Endothelial cell (in vitro differentiated cells): ENCODE data around the gene BSN. TPM values are rescaled to one million over a fixed set of nuclear protein-coding genes. Genes with fewer than 3 reads are reported as not detected.

Source experiments
- DNase-seq: peaks from one replicate; pipeline ENCODE4 v3.0.0; 2021; ENCODE audit warnings: low spot score
- H3K27ac Mint-ChIP-seq: one replicate; pipeline ENCODE4 v1.8.0; 2021; ENCODE audit warnings: mixed read lengths, inconsistent platforms; ENCODE audit not compliant: unreplicated experiment
- H3K27me3 Mint-ChIP-seq: one replicate; pipeline ENCODE4 v1.8.0; 2021; ENCODE audit warnings: mild to moderate bottlenecking, moderate library complexity, mixed read lengths, inconsistent platforms; ENCODE audit not compliant: unreplicated experiment
- H3K36me3 Mint-ChIP-seq: one replicate; pipeline ENCODE4 v1.8.0; 2021; ENCODE audit warnings: mild to moderate bottlenecking, low read depth, mixed read lengths, inconsistent platforms; ENCODE audit not compliant: unreplicated experiment
- H3K4me1 Mint-ChIP-seq: one replicate; pipeline ENCODE4 v1.8.0; 2021; ENCODE audit warnings: mild to moderate bottlenecking, mixed read lengths, inconsistent platforms; ENCODE audit not compliant: unreplicated experiment
- H3K4me3 Mint-ChIP-seq: one replicate; pipeline ENCODE4 v1.8.0; 2021; ENCODE audit warnings: mild to moderate bottlenecking, mixed read lengths, inconsistent platforms; ENCODE audit not compliant: unreplicated experiment
- H3K9me3 Mint-ChIP-seq: one replicate; pipeline ENCODE4 v1.8.0; 2021; ENCODE audit warnings: mixed read lengths, inconsistent platforms; ENCODE audit not compliant: unreplicated experiment
- CTCF ChIP-seq: fragments of 200-600 bp; sonication (generic); IDR thresholded peaks from one replicate; pipeline ENCODE4 v1.5.0; 2021; ENCODE audit warnings: antibody characterized with exemption; ENCODE audit not compliant: unreplicated experiment
- total RNA-seq: library from RNA; stranded (reverse); fragmentation: NEBNext Ultra II Directional; extraction: Animal tissue kit (Norgen Biotek cat#: 25700); gene quantifications from one replicate; pipeline ENCODE4 v1.2.1, GENCODE V29; 2021; ENCODE audit not compliant: unreplicated experiment

The BSN gene
- total RNA-seq, 1 donor from 2014 or later = 2.4 TPM

- Mint-ChIP-seq H3K27me3 (peaks cover 3% of the 10 kb centered on the region), H3K36me3 (peaks cover 16% of the 10 kb centered on the region)
Measured at GRCh38 chr3:49512781-49513355, 41.4 kb upstream of the BSN start.

GRCh38 chr3:49513494-49514124 is 40.7 kb upstream of the BSN start:
- TF ChIP-seq CTCF = no peak
- Mint-ChIP-seq H3K4me3 (no peak overlapping the region), H3K9me3 (no peaks in the 10 kb centered on the region), H3K4me1 (peaks cover under 1% of the 10 kb centered on the region), H3K27me3 (peaks cover 4% of the 10 kb centered on the region), H3K36me3 (peaks cover 16% of the 10 kb centered on the region), H3K27ac (no peak overlapping the region)
- no peak for DNase-seq

More at GRCh38 chr3:49512781-49513355, 41.4 kb upstream of the BSN start:
- Mint-ChIP-seq H3K4me3 (no peak overlapping the region), H3K27ac (no peak overlapping the region), H3K9me3 (no peaks in the 10 kb centered on the region), H3K4me1 (no peaks in the 10 kb centered on the region)
- DNase-seq = no peak
- TF ChIP-seq CTCF = no peak

GRCh38 chr3:49518016-49518415 is 36.3 kb upstream of the BSN start:
- no peak for DNase-seq
- peaks cover 16% of the 10 kb centered on the region for H3K4me1 Mint-ChIP-seq
- H3K36me3 Mint-ChIP-seq = peaks cover 20% of the 10 kb centered on the region
- no peak overlapping the region for H3K4me3 Mint-ChIP-seq
- no peaks in the 10 kb centered on the region for H3K9me3 Mint-ChIP-seq
- peaks cover 6% of the 10 kb centered on the region for H3K27me3 Mint-ChIP-seq
- H3K27ac Mint-ChIP-seq = no peak overlapping the region
- TF ChIP-seq CTCF = no peak

GRCh38 chr3:49518441-49518840 is 35.8 kb upstream of the BSN start:
- peaks cover 20% of the 10 kb centered on the region for H3K36me3 Mint-ChIP-seq
- DNase-seq = no peak
- no peaks in the 10 kb centered on the region for H3K9me3 Mint-ChIP-seq
- no peak overlapping the region for H3K4me3 Mint-ChIP-seq
- H3K27me3 Mint-ChIP-seq = peaks cover 9% of the 10 kb centered on the region
- TF ChIP-seq CTCF = no peak
- H3K27ac Mint-ChIP-seq = no peak overlapping the region
- peaks cover 16% of the 10 kb centered on the region for H3K4me1 Mint-ChIP-seq

- peaks cover 9% of the 10 kb centered on the region for H3K27me3 Mint-ChIP-seq
- H3K9me3 Mint-ChIP-seq = no peaks in the 10 kb centered on the region
- peaks cover 18% of the 10 kb centered on the region for H3K36me3 Mint-ChIP-seq
- TF ChIP-seq CTCF = no peak
- H3K4me1 Mint-ChIP-seq = peaks cover 16% of the 10 kb centered on the region
- H3K27ac Mint-ChIP-seq = no peak overlapping the region
- no peak for DNase-seq
- peak overlapping the region; percentile 31 for H3K4me3 Mint-ChIP-seq
Measured at GRCh38 chr3:49519296-49519695, 35.0 kb upstream of the BSN start.
